Heart left ventricle (tissue), 16 donors: ENCODE measurements around the gene CD101. TPM values are rescaled to one million over a fixed set of nuclear protein-coding genes. Genes with fewer than 3 reads are reported as not detected.

Experiments used
- ATAC-seq, 4 donors: fragments of 200-7000 bp; cut with Tn5 transposase; one replicate each; pipeline ENCODE4 v1.9.1; 2020 to 2022; ENCODE audit warnings: moderate library complexity in 4 of 4, mild to moderate bottlenecking in 3 of 4, moderate number of reproducible peaks in 1 of 4
- DNase-seq, 5 donors: peaks; one replicate each; pipeline ENCODE4 v3.0.0-alpha.2; 2020
- H3K27ac ChIP-seq, 12 donors: fragments of 200-600 bp; sonication (generic) in 4 of 12; one replicate each; pipeline versions ENCODE4 v1.5.0 to v1.8.0; 2016 to 2022; ENCODE audit warnings: mild to moderate bottlenecking in 2 of 12
- H3K27me3 ChIP-seq, 9 donors: fragments of 200-600 bp; sonication (generic) in 2 of 9; one replicate each; pipeline versions ENCODE4 v1.5.1 to v1.8.0; 2016 to 2022; ENCODE audit warnings: mild to moderate bottlenecking in 3 of 9
- H3K36me3 ChIP-seq, 9 donors: fragments of 200-600 bp; sonication (generic) in 2 of 9; one replicate each; pipeline versions ENCODE4 v1.5.0 to v1.8.0; 2018 to 2022; ENCODE audit warnings: mild to moderate bottlenecking in 2 of 9
- H3K4me1 ChIP-seq, 12 donors: fragments of 200-600 bp; sonication (generic) in 4 of 12; one replicate each; pipeline versions ENCODE4 v1.5.0 to v1.8.0; 2016 to 2022; ENCODE audit warnings: mild to moderate bottlenecking in 3 of 12
- H3K4me3 ChIP-seq, 12 donors: fragments of 200-600 bp; sonication (generic) in 4 of 12; one replicate each; pipeline versions ENCODE4 v1.5.0 to v1.8.0; 2017 to 2022; ENCODE audit warnings: mild to moderate bottlenecking in 9 of 12, moderate library complexity in 4 of 12
- H3K9me3 ChIP-seq, 12 donors: fragments of 200-600 bp; sonication (generic) in 4 of 12; one replicate each; pipeline versions ENCODE4 v1.5.0 to v1.8.0; 2016 to 2022; ENCODE audit warnings: mild to moderate bottlenecking in 1 of 12
- POLR2A ChIP-seq, 2 donors: fragments of 450-650 bp; IDR thresholded peaks; one replicate each; pipeline ENCODE4 v1.6.1; 2017; ENCODE audit warnings: antibody characterized with exemption in 2 of 2, mild to moderate bottlenecking in 2 of 2, moderate library complexity in 2 of 2
- WGBS, 4 donors: extraction: QIAGEN DNeasy Blood & Tissue Kit in 2 of 4; methylation state at CpG; one replicate each; pipeline versions ENCODE4 v1.1.5 to v1.1.7; 2013 to 2018; 5-methylcytosine and 5-hydroxymethylcytosine counted together
- intact Hi-C, 10 donors: fragments of 100-400 bp; cut with DNase I; formaldehyde crosslinking; loops; one replicate each; pipeline versions ENCODE4 v1.11.1 to v1.14.2; 2022
- polyA plus RNA-seq, 2 donors: library from polyadenylated mRNA; stranded (reverse); fragments of 200-250 nt; gene quantifications; one replicate each; pipeline ENCODE4 v1.2.3, GENCODE V29; 2013
- total RNA-seq, 9 donors: library from RNA; depleted of rRNA in 2 of 9; stranded (reverse); fragments of >200 nt in 2 of 9; fragmentation: NEBNext Ultra II Directional in 3 of 9; extraction: Animal tissue kit (Norgen Biotek cat#: 25700) in 3 of 9; gene quantifications; one replicate each; pipeline versions ENCODE4 v1.1.0 to v1.2.4, GENCODE V29; 2016 to 2023
- TF ChIP-seq, protein P1 (sequence below), 12 donors: fragments of 200-600 bp; sonication (generic) in 4 of 12; IDR thresholded peaks; one replicate each; pipeline versions ENCODE4 v1.5.0 to v1.8.0; 2018 to 2022; ENCODE audit warnings: antibody characterized with exemption in 12 of 12, mild to moderate bottlenecking in 5 of 12
- donor health status: ischemic (EF 13 %, LVEDD 7.1; RV severe dilation, severe dysfunction).
- donor health status: healthy with polysubstance abuse.
- donor health status: DM: no; HTN: yes; CAD: no.
- donor health status: DM: no; HTN: no; CAD: no.
- donor health status: ischemic (EF 25% LVEDD 6.9; RV normal size, moderate dysfunction).
- donor health status: ischemic (EF 25% LVEDD 5.7; RV mildly dilated, moderate dysfunction).
- donor health status: healthy.
- donor health status: DM: yes; HTN: yes; CAD: no.
- donor health status: ischemic (EF 35%, LVEDD 5.7; RV mildly dilated, moderate dysfunction).
- donor health status: nonischemic (EF 11% LVEDD 7.7; RV severe dilation, severe dysfunction).
- donor health status: DM: yes; HTN: yes; CAD: no.
- donor health status: PGD.
- donor health status: ischemic (EF 29% LVEDD 5.4; RV normal size, mild dysfunction).
- donor health status: nonischemic (EF 23%, LVEDD 6.1; RV moderate dilation, normal function).

CD101 gene
- total and polyA plus RNA-seq, 11 donors: 0.38 to 2.5 (median 0.87) TPM

GRCh38 chr1:117009132-117009531 is 7.6 kb downstream of the CD101 start:
- H3K27ac ChIP-seq: peak overlapping the region in 1 of 12 donors; percentile 65
- WGBS, 4 donors: 56 to 74% (median 64%) methylated on average over 3 of the region's 3 CpGs
- intact Hi-C loops: no loop called here
- no peaks in the 10 kb centered on the region for H3K27me3 ChIP-seq
- ATAC-seq (no peak), DNase-seq (no peak)
- H3K9me3 ChIP-seq: no peaks in the 10 kb centered on the region
- no peak overlapping the region for H3K4me3 ChIP-seq
- TF ChIP-seq, protein P1, sequence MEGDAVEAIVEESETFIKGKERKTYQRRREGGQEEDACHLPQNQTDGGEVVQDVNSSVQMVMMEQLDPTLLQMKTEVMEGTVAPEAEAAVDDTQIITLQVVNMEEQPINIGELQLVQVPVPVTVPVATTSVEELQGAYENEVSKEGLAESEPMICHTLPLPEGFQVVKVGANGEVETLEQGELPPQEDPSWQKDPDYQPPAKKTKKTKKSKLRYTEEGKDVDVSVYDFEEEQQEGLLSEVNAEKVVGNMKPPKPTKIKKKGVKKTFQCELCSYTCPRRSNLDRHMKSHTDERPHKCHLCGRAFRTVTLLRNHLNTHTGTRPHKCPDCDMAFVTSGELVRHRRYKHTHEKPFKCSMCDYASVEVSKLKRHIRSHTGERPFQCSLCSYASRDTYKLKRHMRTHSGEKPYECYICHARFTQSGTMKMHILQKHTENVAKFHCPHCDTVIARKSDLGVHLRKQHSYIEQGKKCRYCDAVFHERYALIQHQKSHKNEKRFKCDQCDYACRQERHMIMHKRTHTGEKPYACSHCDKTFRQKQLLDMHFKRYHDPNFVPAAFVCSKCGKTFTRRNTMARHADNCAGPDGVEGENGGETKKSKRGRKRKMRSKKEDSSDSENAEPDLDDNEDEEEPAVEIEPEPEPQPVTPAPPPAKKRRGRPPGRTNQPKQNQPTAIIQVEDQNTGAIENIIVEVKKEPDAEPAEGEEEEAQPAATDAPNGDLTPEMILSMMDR (IDR thresholded peaks at IDR 0.05): no peak
- no peak for TF ChIP-seq POLR2A (IDR thresholded peaks at IDR 0.05)
- no peaks in the 10 kb centered on the region for H3K36me3 ChIP-seq
- H3K4me1 ChIP-seq: peaks cover 0 to 44% (median 0%) of the 10 kb centered on the region in 12 donors

- ATAC-seq (no peak), DNase-seq (no peak)
- Histone ChIP-seq H3K9me3 (no peaks in the 10 kb centered on the region), H3K27me3 (no peaks in the 10 kb centered on the region), H3K36me3 (no peaks in the 10 kb centered on the region), H3K4me1 (peaks cover 0 to 31% (median 0%) of the 10 kb centered on the region in 12 donors), H3K27ac (no peak overlapping the region), H3K4me3 (no peak overlapping the region)
- no peak for TF ChIP-seq POLR2A (IDR thresholded peaks at IDR 0.05)
- TF ChIP-seq, protein P1 (IDR thresholded peaks at IDR 0.05): no peak
- intact Hi-C loops: no loop called here
- 94 to 96% (median 95%) methylated on average over 3 of the region's 3 CpGs for WGBS, 4 donors
These were observed 8.9 kb downstream of the CD101 start for GRCh38 chr1:117010310-117010969.

GRCh38 chr1:117011334-117011733 is 9.8 kb downstream of the CD101 start:
- H3K4me1 ChIP-seq: peaks cover 0 to 30% (median 0%) of the 10 kb centered on the region in 12 donors
- ATAC-seq (no peak), DNase-seq (no peak)
- intact Hi-C loops: no loop called here
- H3K27me3 ChIP-seq: no peaks in the 10 kb centered on the region
- 92 to 96% (median 95%) methylated on average over 3 of the region's 3 CpGs for WGBS, 4 donors
- no peak overlapping the region for H3K4me3 ChIP-seq
- no peak overlapping the region for H3K27ac ChIP-seq
- H3K9me3 ChIP-seq: no peaks in the 10 kb centered on the region
- no peaks in the 10 kb centered on the region for H3K36me3 ChIP-seq
- no peak for TF ChIP-seq POLR2A (IDR thresholded peaks at IDR 0.05)
- TF ChIP-seq, protein P1 (IDR thresholded peaks at IDR 0.05): no peak

DNA sequence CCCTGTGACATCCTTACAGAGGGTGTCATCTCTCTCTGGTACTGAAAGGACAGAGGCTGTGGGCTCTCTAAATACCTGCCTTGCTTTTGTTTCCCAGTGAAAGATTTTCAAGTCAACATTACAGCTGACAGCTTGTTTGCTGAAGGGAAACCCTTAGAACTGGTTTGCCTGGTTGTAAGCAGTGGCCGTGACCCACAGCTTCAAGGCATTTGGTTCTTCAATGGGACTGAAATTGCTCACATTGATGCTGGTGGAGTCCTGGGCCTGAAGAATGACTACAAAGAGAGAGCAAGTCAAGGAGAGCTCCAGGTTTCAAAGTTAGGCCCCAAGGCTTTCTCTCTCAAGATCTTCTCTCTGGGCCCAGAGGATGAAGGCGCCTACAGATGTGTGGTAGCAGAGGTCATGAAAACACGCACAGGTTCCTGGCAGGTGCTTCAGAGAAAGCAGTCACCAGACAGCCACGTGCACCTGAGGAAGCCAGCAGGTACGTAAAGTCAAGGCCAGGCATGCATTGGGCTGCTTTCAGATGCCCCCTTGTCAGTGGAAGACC is 11.8 kb downstream of the CD101 start:
- TF ChIP-seq, protein P1 (IDR thresholded peaks at IDR 0.05): no peak
- TF ChIP-seq POLR2A (IDR thresholded peaks at IDR 0.05): no peak
- Histone ChIP-seq H3K4me3 (no peak overlapping the region), H3K36me3 (no peaks in the 10 kb centered on the region), H3K27me3 (no peaks in the 10 kb centered on the region), H3K9me3 (no peaks in the 10 kb centered on the region), H3K27ac (no peak overlapping the region), H3K4me1 (peaks cover 0 to 18% (median 0%) of the 10 kb centered on the region in 12 donors)
- ATAC-seq: no peak
- 94 to 98% (median 95%) methylated on average over 5 of the region's 5 CpGs for WGBS, 4 donors
- intact Hi-C loops: no loop called here
- DNase-seq: no peak
